H1 (cell line): ENCODE measurements around the gene IGSF9. TPM values are rescaled to one million over a fixed set of nuclear protein-coding genes. Genes with fewer than 3 reads are reported as not detected.

Source experiments
- CTCF ChIA-PET: fragments of 300-600 bp; sonication (Branson Sonifier 250); formaldehyde crosslinking; loops from one replicate; lab custom pipeline; 2021; ENCODE audit not compliant: partially characterized antibody; lab: Charles Lee
- POLR2A ChIA-PET: fragments of 300-600 bp; sonication (Branson Sonifier 250); formaldehyde crosslinking; loops from one replicate; lab custom pipeline; 2021; ENCODE audit warnings: inconsistent platforms; ENCODE audit not compliant: partially characterized antibody; lab: Charles Lee
- DNase-seq, 2 experiments: peaks; one replicate each; pipeline versions ENCODE4 v3.0.0 to v3.0.0-alpha.2; 2010 to 2022; ENCODE audit warnings: low spot score in 2 of 2, low read depth in 1 of 2, mixed read lengths in 1 of 2
- FAIRE-seq: peaks from 2 replicates; lab custom pipeline; 2011; peaks lifted over from hg19 to GRCh38; lab: Jason Lieb, UNC
- H2AFZ ChIP-seq: 2 replicates; pipeline ENCODE4 v1.8.1; 2012; ENCODE audit warnings: low read length, inconsistent platforms
- H2AK5ac ChIP-seq: 2 replicates; pipeline ENCODE4 v1.6.1; 2013; ENCODE audit warnings: low read depth, low read length
- H2BK120ac ChIP-seq: replicated peaks from 2 replicates; pipeline ENCODE3; 2013; ENCODE audit warnings: low read depth, low read length, inconsistent platforms
- H2BK12ac ChIP-seq: 2 replicates; pipeline ENCODE4 v1.6.1; 2013; ENCODE audit warnings: low read depth, low read length
- H2BK15ac ChIP-seq: 2 replicates; pipeline ENCODE4 v1.6.1; 2013; ENCODE audit warnings: low read length
- H2BK20ac ChIP-seq: 2 replicates; pipeline ENCODE4 v1.6.1; 2013; ENCODE audit warnings: low read length
- H2BK5ac ChIP-seq: 2 replicates; pipeline ENCODE4 v1.6.1; 2013; ENCODE audit warnings: low read depth, low read length
- H3K14ac ChIP-seq: 2 replicates; pipeline ENCODE4 v1.6.1; 2013; ENCODE audit warnings: inconsistent platforms; ENCODE audit not compliant: insufficient read length
- H3K18ac ChIP-seq: 2 replicates; pipeline ENCODE4 v1.6.1; 2013; ENCODE audit warnings: low read length; ENCODE audit errors: extremely low read depth
- H3K23ac ChIP-seq: 2 replicates; pipeline ENCODE4 v1.6.1; 2013; ENCODE audit warnings: inconsistent platforms; ENCODE audit not compliant: insufficient read length
- H3K23me2 ChIP-seq: 2 replicates; pipeline ENCODE4 v1.6.1; 2013; ENCODE audit warnings: low read depth, low read length
- H3K27ac ChIP-seq: 2 replicates; pipeline ENCODE4 v1.6.1; 2011; ENCODE audit warnings: low read depth, low read length, inconsistent platforms
- H3K27me3 ChIP-seq, 4 experiments: replicated peaks in 1 of 4; 1 replicate in 1 of 4; 2 replicates in 3 of 4; pipeline versions ENCODE4 v1.6.1 to v1.8.1; 2011 to 2013; ENCODE audit warnings: low read length in 3 of 4, mild to moderate bottlenecking in 3 of 4, inconsistent platforms in 2 of 4, mixed read lengths in 2 of 4, moderate library complexity in 1 of 4; ENCODE audit not compliant: control insufficient read depth in 3 of 4, insufficient read depth in 3 of 4; ENCODE audit errors: extremely low read depth in 1 of 4
- H3K36me3 ChIP-seq, 4 experiments: 2 replicates each; pipeline versions ENCODE4 v1.6.1 to v1.8.1; 2011 to 2013; ENCODE audit warnings: mild to moderate bottlenecking in 4 of 4, low read length in 3 of 4, moderate library complexity in 2 of 4, control low read depth in 1 of 4, inconsistent platforms in 1 of 4; ENCODE audit not compliant: insufficient read depth in 4 of 4, control insufficient read depth in 2 of 4
- H3K4ac ChIP-seq: replicated peaks from 2 replicates; pipeline ENCODE3; 2013; ENCODE audit warnings: low read length, low read depth, mixed read lengths, inconsistent platforms; ENCODE audit not compliant: insufficient read length
- H3K4me1 ChIP-seq, 4 experiments: replicated peaks in 1 of 4; 1 replicate in 1 of 4; 2 replicates in 3 of 4; pipeline versions ENCODE4 v1.6.1 to v1.8.1; 2011 to 2013; ENCODE audit warnings: low read length in 3 of 4, inconsistent platforms in 2 of 4, mixed read lengths in 1 of 4; ENCODE audit not compliant: insufficient read depth in 4 of 4, control insufficient read depth in 3 of 4
- H3K4me2 ChIP-seq, 2 experiments: 2 replicates each; pipeline versions ENCODE4 v1.6.1 to v1.8.1; 2011 to 2013; ENCODE audit warnings: low read depth in 2 of 2, low read length in 2 of 2, control low read depth in 1 of 2, inconsistent platforms in 1 of 2, mild to moderate bottlenecking in 1 of 2; ENCODE audit not compliant: insufficient read depth in 1 of 2
- H3K4me3 ChIP-seq, 4 experiments: fragments of 200-600, 300-600 bp in 1 of 4; sonication (generic), shearing (Covaris generic), sonication (Bioruptor Twin) in 1 of 4; 2 replicates each; pipeline versions ENCODE4 v1.5.1 to v1.8.1; 2011 to 2016; ENCODE audit warnings: low read length in 4 of 4, low read depth in 3 of 4, control low read depth in 2 of 4, inconsistent platforms in 2 of 4, mild to moderate bottlenecking in 2 of 4, mixed read lengths in 1 of 4, moderate library complexity in 1 of 4; ENCODE audit not compliant: insufficient read depth in 2 of 4; ENCODE audit errors: extremely low read depth in 1 of 4
- H3K56ac ChIP-seq: replicated peaks from 2 replicates; pipeline ENCODE3; 2013; ENCODE audit warnings: low read depth, mild to moderate bottlenecking, mixed read lengths, low read length, inconsistent platforms; ENCODE audit not compliant: insufficient read length
- H3K79me1 ChIP-seq: 2 replicates; pipeline ENCODE4 v1.6.1; 2013; ENCODE audit warnings: low read depth, low read length, control low read depth
- H3K79me2 ChIP-seq, 2 experiments: 2 replicates each; pipeline versions ENCODE4 v1.6.1 to v1.8.1; 2012 to 2013; ENCODE audit warnings: low read length in 2 of 2, mild to moderate bottlenecking in 2 of 2, inconsistent platforms in 1 of 2; ENCODE audit not compliant: insufficient read depth in 2 of 2, control insufficient read depth in 1 of 2
- H3K9ac ChIP-seq, 4 experiments: replicated peaks in 1 of 4; 1 replicate in 1 of 4; 2 replicates in 3 of 4; pipeline versions ENCODE4 v1.6.1 to v1.8.1; 2011 to 2013; ENCODE audit warnings: low read depth in 3 of 4, low read length in 3 of 4, control low read depth in 2 of 4, mild to moderate bottlenecking in 2 of 4, moderate library complexity in 2 of 4, inconsistent platforms in 1 of 4; ENCODE audit errors: extremely low read depth in 1 of 4
- H3K9me3 ChIP-seq, 2 experiments: 2 replicates each; pipeline versions ENCODE4 v1.6.1 to v1.8.1; 2012 to 2013; ENCODE audit warnings: mild to moderate bottlenecking in 2 of 2, moderate library complexity in 2 of 2, control low read depth in 1 of 2, inconsistent platforms in 1 of 2, low read depth in 1 of 2, low read length in 1 of 2, mixed read lengths in 1 of 2; ENCODE audit not compliant: insufficient read depth in 2 of 2
- H4K20me1 ChIP-seq, 2 experiments: replicated peaks in 1 of 2; 2 replicates each; pipeline versions ENCODE3 to v1.8.1; 2011 to 2013; ENCODE audit warnings: inconsistent platforms in 2 of 2, low read length in 2 of 2, mild to moderate bottlenecking in 1 of 2; ENCODE audit not compliant: insufficient read depth in 2 of 2, control insufficient read depth in 1 of 2
- H4K5ac ChIP-seq: 2 replicates; pipeline ENCODE4 v1.6.1; 2013; ENCODE audit warnings: low read length, low read depth, mixed read lengths, inconsistent platforms; ENCODE audit not compliant: insufficient read length
- H4K8ac ChIP-seq: 2 replicates; pipeline ENCODE4 v1.8.0; 2013; ENCODE audit warnings: mild to moderate bottlenecking, moderate library complexity, low read length, inconsistent platforms; ENCODE audit not compliant: insufficient read depth; ENCODE audit errors: extremely low read depth
- H4K91ac ChIP-seq: replicated peaks from 2 replicates; pipeline ENCODE3; 2013; ENCODE audit warnings: low read length, mixed read lengths, inconsistent platforms; ENCODE audit not compliant: insufficient read length
- ATF2 ChIP-seq: IDR thresholded peaks from 2 replicates; pipeline ENCODE4 v1.6.1; 2012; ENCODE audit warnings: low read length, inconsistent platforms
- CBX5 ChIP-seq: fragments of 300-800, 300-1000 bp; sonication (generic); IDR thresholded peaks from 2 replicates; pipeline ENCODE4 v1.7.1; 2016; ENCODE audit warnings: antibody characterized with exemption, low read length, low read depth
- EP300 ChIP-seq, 2 experiments: IDR thresholded peaks; 1 replicate in 1 of 2; 2 replicates in 1 of 2; pipeline ENCODE4 v1.6.1; 2011 to 2012; ENCODE audit warnings: low read depth in 2 of 2, low read length in 2 of 2, mild to moderate bottlenecking in 2 of 2, borderline replicate concordance in 1 of 2, inconsistent platforms in 1 of 2, moderate library complexity in 1 of 2
- HDAC2 ChIP-seq, 2 experiments: fragments of 300-600 bp in 1 of 2; sonication (generic) in 1 of 2; IDR thresholded peaks; 2 replicates each; pipeline ENCODE4 v1.6.1; 2011 to 2012; ENCODE audit warnings: low read depth in 2 of 2, low read length in 2 of 2, mild to moderate bottlenecking in 2 of 2, moderate library complexity in 2 of 2, borderline replicate concordance in 1 of 2, inconsistent platforms in 1 of 2
- HDAC6 ChIP-seq: IDR thresholded peaks from one replicate; pipeline ENCODE4 v1.7.1; 2012; ENCODE audit warnings: low read depth, mild to moderate bottlenecking, inconsistent platforms, low read length, moderate library complexity
- JUND ChIP-seq: IDR thresholded peaks from 2 replicates; pipeline ENCODE4 v1.6.1; 2011; ENCODE audit warnings: mild to moderate bottlenecking, improper control_type of control experiment, low read length
- KDM5A ChIP-seq: fragments of 200-600 bp; IDR thresholded peaks from 2 replicates; pipeline ENCODE4 v1.7.1; 2012; ENCODE audit warnings: mild to moderate bottlenecking, low read length, inconsistent platforms, mixed read lengths
- POU5F1 ChIP-seq: IDR thresholded peaks from 2 replicates; pipeline ENCODE4 v1.6.1; 2011; ENCODE audit warnings: low read depth, mild to moderate bottlenecking, low read length, moderate library complexity
- RFX5 ChIP-seq: IDR thresholded peaks from 2 replicates; pipeline ENCODE4 v1.6.1; 2011; ENCODE audit warnings: low read depth, low read length, improper control_type of control experiment, borderline replicate concordance
- SAP30 ChIP-seq: fragments of 300-600 bp; sonication (generic); IDR thresholded peaks from 2 replicates; pipeline ENCODE4 v1.7.1; 2012; ENCODE audit warnings: low read length, moderate library complexity, mild to moderate bottlenecking, inconsistent platforms; ENCODE audit not compliant: insufficient read depth, insufficient replicate concordance
- SIRT6 ChIP-seq: IDR thresholded peaks from one replicate; pipeline ENCODE4 v1.7.1; 2012; ENCODE audit warnings: low read length, inconsistent platforms
- WGBS, 2 experiments: shearing (Covaris generic) in 1 of 2; methylation state at CpG; one replicate each; pipeline versions ENCODE4 v1.1.6 to v1.1.7; 2013 to 2015; ENCODE audit warnings: low lambda C conversion rate in 2 of 2, mixed read lengths in 2 of 2, inconsistent platforms in 1 of 2, low coverage in 1 of 2, missing lambda C conversion rate in 1 of 2; ENCODE audit not compliant: insufficient replicate concordance in 2 of 2, insufficient coverage in 1 of 2, insufficient read length in 1 of 2; ENCODE audit errors: extremely low coverage in 1 of 2, missing lambda C conversion rate in 1 of 2; 5-methylcytosine and 5-hydroxymethylcytosine counted together
- polyA plus RNA-seq, 7 experiments: library from polyadenylated mRNA; depleted of rRNA in 3 of 7; stranded (reverse) in 5 of 7; unstranded in 2 of 7; fragments of >200 nt in 5 of 7; fragments of 200-250 nt in 2 of 7; gene quantifications; 1 replicate in 5 of 7; 2 replicates in 1 of 7; 4 replicates in 1 of 7; pipeline versions ENCODE4 v1.2.1 to v1.2.3, GENCODE V29; 2011 to 2013; ENCODE audit warnings: missing spikeins in 2 of 7, mixed read lengths in 2 of 7
- total RNA-seq: library from RNA; stranded (reverse); fragmentation: NEBNext Ultra II Directional; extraction: Animal tissue kit (Norgen Biotek cat#: 25700); gene quantifications from 2 replicates; pipeline ENCODE4 v1.2.1, GENCODE V29; 2021

Gene IGSF9
- total and polyA plus RNA-seq, 2 of the 8 experiments (the other 6 are each of a cell fraction or from before 2014, with no cell fraction given) = 10.9 to 28.1 TPM

GRCh38 chr1:159930216-159930615 is 15.2 kb downstream of the IGSF9 start:
- peaks cover 5% of the 10 kb centered on the region; the same call in 1 of the 2 replicates for H3K23me2 ChIP-seq
- POLR2A ChIA-PET = interaction anchor here (0.6 to 3.0 kb wide), 6 partner anchors 9 to 96 kb away, joined by 3 to 15 read pairs (median 4); partner anchors contain the start of gene IGSF9
- H3K4me1 ChIP-seq = peaks cover 0 to 4% (median 1%) of the 10 kb centered on the region in 4 experiments; a peak in 5 of 7 replicates
- WGBS, 2 experiments = 91% methylated on average over 10 of the region's 11 CpGs; no CpG with 5 or more reads in 1 of the 2 experiments
- H2BK12ac ChIP-seq = no peak overlapping the region
- CTCF ChIA-PET = interaction anchor here (0.7 to 35.5 kb wide), 14 partner anchors 9 to 716 kb away, joined by 3 to 696 read pairs (median 4); partner anchors contain the start of gene CFAP45
- peaks cover 0 to 1% (median under 1%) of the 10 kb centered on the region in 4 experiments; a peak in 2 of 7 replicates for H3K27me3 ChIP-seq
- no peak overlapping the region for H2AFZ ChIP-seq
- DNase-seq (no peak), FAIRE-seq (no peak)
- no peak overlapping the region for H2AK5ac ChIP-seq
- H4K5ac ChIP-seq = no peak overlapping the region
- H3K56ac ChIP-seq = no peak overlapping the region
- H3K9ac ChIP-seq = no peak overlapping the region
- no peak overlapping the region for H4K8ac ChIP-seq
- no peak overlapping the region for H2BK15ac ChIP-seq
- H2BK120ac ChIP-seq = no peak overlapping the region
- no peak overlapping the region for H3K4me2 ChIP-seq
- no peak overlapping the region for H3K23ac ChIP-seq
- H3K18ac ChIP-seq = no peak overlapping the region
- peaks cover 3 to 36% (median 17%) of the 10 kb centered on the region in 4 experiments; a peak in 6 of 8 replicates for H3K36me3 ChIP-seq
- no peak overlapping the region for H3K27ac ChIP-seq
- no peak overlapping the region for H2BK20ac ChIP-seq
- H3K4ac ChIP-seq = no peak overlapping the region
- H3K79me2 ChIP-seq = no peaks in the 10 kb centered on the region
- H3K9me3 ChIP-seq = no peaks in the 10 kb centered on the region
- no peak overlapping the region for H4K91ac ChIP-seq
- peaks cover 0 to 3% of the 10 kb centered on the region in 2 experiments for H4K20me1 ChIP-seq
- no peak overlapping the region for H3K14ac ChIP-seq
- no peak overlapping the region for H3K4me3 ChIP-seq
- no peaks in the 10 kb centered on the region for H3K79me1 ChIP-seq
- H2BK5ac ChIP-seq = no peak overlapping the region
- TF ChIP-seq HDAC2 (IDR thresholded peaks at IDR 0.05; ENCODE audit: borderline replicate concordance in 1 of 2, low read depth in 2 of 2, low read length in 2 of 2) = no peak
- TF ChIP-seq CBX5 = no peak
- TF ChIP-seq SIRT6 = no peak
- no peak for TF ChIP-seq HDAC6
- TF ChIP-seq POU5F1 = no peak
- no peak for TF ChIP-seq SAP30
- no peak for TF ChIP-seq EP300 (IDR thresholded peaks at IDR 0.05; ENCODE audit: borderline replicate concordance in 1 of 2, low read depth in 2 of 2, low read length in 2 of 2)
- no peak for TF ChIP-seq JUND
- no peak for TF ChIP-seq RFX5
- TF ChIP-seq ATF2 = no peak
- TF ChIP-seq KDM5A = no peak
